ENCODE measurements around the gene TAMM41. TPM values are rescaled to one million over a fixed set of nuclear protein-coding genes. Genes with fewer than 3 reads are reported as not detected.
"Not testable (repeated sequence)": the region's sequence is repeated elsewhere in the genome, so short reads cannot be mapped to it uniquely, and the experiment has no call there.

The TAMM41 gene
- total RNA-seq, 3 donors from 2014 or later, result 17.9 to 27.3 (median 20.5) TPM

DNA sequence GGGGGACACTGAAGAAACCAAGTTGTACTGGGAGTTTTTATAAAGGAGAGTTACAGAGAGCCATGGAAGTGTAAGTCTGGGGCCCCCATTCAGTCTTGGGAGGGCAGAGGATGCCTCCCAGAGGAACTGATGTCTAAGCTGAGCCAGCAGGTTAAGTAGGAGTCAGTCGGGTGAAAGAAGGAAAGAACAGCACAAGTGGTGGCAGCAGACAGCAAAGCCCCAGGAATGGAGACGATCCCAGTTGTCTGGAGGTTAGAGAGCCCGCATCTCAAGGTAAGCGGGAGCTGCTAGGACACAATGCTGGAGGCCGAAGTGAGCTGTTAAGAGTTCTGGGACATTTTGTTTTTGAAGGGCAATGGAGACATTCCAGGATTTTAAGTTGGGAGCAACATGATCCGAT is 88.8 kb downstream of the TAMM41 start:
- TF ChIP-seq, protein P1, sequence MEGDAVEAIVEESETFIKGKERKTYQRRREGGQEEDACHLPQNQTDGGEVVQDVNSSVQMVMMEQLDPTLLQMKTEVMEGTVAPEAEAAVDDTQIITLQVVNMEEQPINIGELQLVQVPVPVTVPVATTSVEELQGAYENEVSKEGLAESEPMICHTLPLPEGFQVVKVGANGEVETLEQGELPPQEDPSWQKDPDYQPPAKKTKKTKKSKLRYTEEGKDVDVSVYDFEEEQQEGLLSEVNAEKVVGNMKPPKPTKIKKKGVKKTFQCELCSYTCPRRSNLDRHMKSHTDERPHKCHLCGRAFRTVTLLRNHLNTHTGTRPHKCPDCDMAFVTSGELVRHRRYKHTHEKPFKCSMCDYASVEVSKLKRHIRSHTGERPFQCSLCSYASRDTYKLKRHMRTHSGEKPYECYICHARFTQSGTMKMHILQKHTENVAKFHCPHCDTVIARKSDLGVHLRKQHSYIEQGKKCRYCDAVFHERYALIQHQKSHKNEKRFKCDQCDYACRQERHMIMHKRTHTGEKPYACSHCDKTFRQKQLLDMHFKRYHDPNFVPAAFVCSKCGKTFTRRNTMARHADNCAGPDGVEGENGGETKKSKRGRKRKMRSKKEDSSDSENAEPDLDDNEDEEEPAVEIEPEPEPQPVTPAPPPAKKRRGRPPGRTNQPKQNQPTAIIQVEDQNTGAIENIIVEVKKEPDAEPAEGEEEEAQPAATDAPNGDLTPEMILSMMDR (IDR thresholded peaks at IDR 0.05), result no peak
- intact Hi-C loops (cut with DNase I, micrococcal nuclease), result no loop called here
- H3K9me3 ChIP-seq, result no peaks in the 10 kb centered on the region
- DNase-seq (no peak), ATAC-seq (no peak)
- H3K4me1 ChIP-seq (ENCODE audit: low read depth), result no peaks in the 10 kb centered on the region
- H3K4me3 ChIP-seq, result no peak overlapping the region
- no peaks in the 10 kb centered on the region for H3K36me3 ChIP-seq (ENCODE audit: low read depth)

DNA sequence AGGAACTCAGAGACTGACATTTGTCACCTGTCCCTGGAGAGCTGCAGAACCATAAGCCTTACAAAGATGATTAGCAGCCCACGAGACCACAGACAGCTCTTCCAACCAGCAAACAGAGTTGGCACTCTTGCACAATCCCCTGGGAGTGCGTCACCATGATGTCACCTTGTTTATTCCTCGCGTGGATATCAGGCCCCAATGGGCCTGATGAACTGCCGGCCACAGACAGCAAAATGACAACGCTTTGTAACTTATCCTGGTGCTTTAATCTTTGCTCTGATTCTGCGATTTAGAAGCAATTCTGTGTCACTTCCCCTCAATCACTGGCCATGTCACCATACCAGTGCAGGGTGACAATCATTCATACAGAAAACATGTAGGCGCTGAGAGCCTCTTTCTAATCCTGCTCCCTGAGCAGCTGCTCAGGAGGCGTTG is 89.2 kb downstream of the TAMM41 start:
- H3K36me3 ChIP-seq (ENCODE audit: low read depth), result no peaks in the 10 kb centered on the region
- TF ChIP-seq, protein P1 (IDR thresholded peaks at IDR 0.05), result no peak
- H3K4me1 ChIP-seq (ENCODE audit: low read depth), result no peaks in the 10 kb centered on the region
- no peak for DNase-seq
- H3K4me3 ChIP-seq, result no peak overlapping the region
- ATAC-seq, result no peak
- intact Hi-C loops (cut with DNase I, micrococcal nuclease), result no loop called here
- H3K9me3 ChIP-seq, result no peaks in the 10 kb centered on the region

GRCh38 chr3:11755276-11755675 is 91.4 kb downstream of the TAMM41 start:
- TF ChIP-seq, protein P1 (IDR thresholded peaks at IDR 0.05), result no peak
- intact Hi-C loops (cut with DNase I, micrococcal nuclease), result no loop called here
- Histone ChIP-seq H3K36me3 (ENCODE audit: low read depth) (no peaks in the 10 kb centered on the region), H3K4me1 (ENCODE audit: low read depth) (no peaks in the 10 kb centered on the region), H3K9me3 (no peaks in the 10 kb centered on the region), H3K4me3 (no peak overlapping the region)
- no peak for DNase-seq
- no peak for ATAC-seq

DNA sequence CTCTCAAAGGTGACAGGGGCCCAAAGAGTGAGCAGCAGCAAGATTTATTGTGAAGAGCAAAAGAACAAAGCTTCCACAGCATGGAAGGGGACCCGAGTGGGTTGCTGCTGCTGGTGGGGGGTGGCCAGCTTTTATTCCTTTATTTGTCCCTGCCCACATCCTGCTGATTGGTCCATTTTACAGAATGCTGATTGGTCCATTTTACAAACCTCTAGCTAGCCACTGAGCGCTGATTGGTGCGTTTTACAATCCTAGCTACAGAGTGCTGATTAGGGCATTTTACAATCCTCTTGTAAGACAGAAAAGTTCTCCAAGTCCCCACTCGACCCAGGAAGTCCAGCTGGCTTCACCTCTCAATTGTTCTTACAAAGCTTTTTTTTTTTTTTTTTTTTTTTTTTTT is 94.4 kb downstream of the TAMM41 start:
- H3K36me3 ChIP-seq (ENCODE audit: low read depth); H3K4me1 ChIP-seq (ENCODE audit: low read depth); ATAC-seq; DNase-seq; intact Hi-C loops (cut with DNase I, micrococcal nuclease); H3K4me3 ChIP-seq; H3K9me3 ChIP-seq: not testable (repeated sequence)

GRCh38 chr3:11748306-11748705 is 98.4 kb downstream of the TAMM41 start:
- H3K36me3 ChIP-seq (ENCODE audit: low read depth); H3K4me1 ChIP-seq (ENCODE audit: low read depth); H3K9me3 ChIP-seq; DNase-seq; ATAC-seq; intact Hi-C loops (cut with DNase I, micrococcal nuclease); H3K4me3 ChIP-seq: not testable (repeated sequence)

Other genes starting within 250 kb of the TAMM41 start
- 10 to 100 TPM; 42.5 to 51.3 (median 46.4) TPM for gene VGLL4, start 203.0 kb downstream of the TAMM41 start, total RNA-seq
- 1 to 10 TPM in 2 of 3 donors, under 1 TPM in 1; 0.31 to 5.0 (median 1.0) TPM for gene SYN2, start 157.5 kb upstream of the TAMM41 start, total RNA-seq

Measured in mucosa of descending colon (tissue), 3 donors.